Testis (tissue), 3 donors: ENCODE measurements around the gene MAPKAP1. TPM values are rescaled to one million over a fixed set of nuclear protein-coding genes. Genes with fewer than 3 reads are reported as not detected.

Source experiments
- DNase-seq: peaks from one replicate; pipeline ENCODE4 v3.0.0-alpha.2; 2019
- H3K27ac ChIP-seq, 2 donors: fragments of 200-600 bp; sonication (generic); one replicate each; pipeline ENCODE4 v1.5.1; 2019
- H3K27me3 ChIP-seq: fragments of 200-600 bp; sonication (generic); one replicate; pipeline ENCODE4 v1.5.1; 2019
- H3K36me3 ChIP-seq: fragments of 200-600 bp; sonication (generic); one replicate; pipeline ENCODE4 v1.5.1; 2017; ENCODE audit warnings: low read depth; ENCODE audit errors: missing control alignments
- H3K4me1 ChIP-seq: fragments of 200-600 bp; sonication (generic); one replicate; pipeline ENCODE4 v1.5.1; 2019
- H3K4me3 ChIP-seq, 2 donors: fragments of 200-600 bp; sonication (generic); one replicate each; pipeline ENCODE4 v1.5.1; 2017 to 2019
- H3K9me3 ChIP-seq: fragments of 200-600 bp; sonication (generic); one replicate; pipeline ENCODE4 v1.5.1; 2017
- POLR2A ChIP-seq: fragments of 450-650 bp; IDR thresholded peaks from one replicate; pipeline ENCODE4 v1.6.1; 2017; ENCODE audit warnings: antibody characterized with exemption, mild to moderate bottlenecking, moderate library complexity
- whole genome bisulfite sequencing, 2 donors: methylation state at CpG; one replicate each; pipeline ENCODE4 v1.1.5; 2018; 5-methylcytosine and 5-hydroxymethylcytosine counted together
- intact Hi-C: fragments of 100-400 bp; cut with DNase I; formaldehyde crosslinking; loops from one replicate; pipeline ENCODE4 v1.15.1; 2023; ENCODE audit warnings: low total_unique reads
- polyA plus RNA-seq: library from polyadenylated mRNA; stranded (reverse); fragments of 350-450 nt; fragmentation: Illumina TruSeq; extraction: RNeasy Lipid Tissue Mini Kit (QIAGEN cat#74804); gene quantifications from one replicate; pipeline ENCODE4 v1.2.3, GENCODE V29; 2014; ENCODE audit warnings: low read depth, low replicate concordance; ENCODE audit not compliant: insufficient read depth
- total RNA-seq, 2 donors: library from RNA; depleted of rRNA; stranded (reverse); fragments of >200 nt; gene quantifications; one replicate each; pipeline ENCODE4 v1.2.3, GENCODE V29; 2016
- TF ChIP-seq, protein P1 (sequence below), 3 experiments: fragments of 450-650 bp in 2 of 3; fragments of 200-600 bp in 1 of 3; sonication (generic) in 1 of 3; IDR thresholded peaks; one replicate each; pipeline ENCODE4 v1.5.1; 2016 to 2019; ENCODE audit warnings: antibody characterized with exemption in 3 of 3, mild to moderate bottlenecking in 2 of 3, moderate library complexity in 1 of 3

Gene MAPKAP1
- total and polyA plus RNA-seq, 3 donors from 2014 or later: 112 to 135 (median 115) TPM

- H3K27me3 ChIP-seq: no peaks in the 10 kb centered on the region
- H3K27ac ChIP-seq: no peak overlapping the region
- no peak for DNase-seq
- no peaks in the 10 kb centered on the region for H3K4me1 ChIP-seq
- no peaks in the 10 kb centered on the region for H3K36me3 ChIP-seq
- intact Hi-C loops: no loop called here
- TF ChIP-seq, protein P1, sequence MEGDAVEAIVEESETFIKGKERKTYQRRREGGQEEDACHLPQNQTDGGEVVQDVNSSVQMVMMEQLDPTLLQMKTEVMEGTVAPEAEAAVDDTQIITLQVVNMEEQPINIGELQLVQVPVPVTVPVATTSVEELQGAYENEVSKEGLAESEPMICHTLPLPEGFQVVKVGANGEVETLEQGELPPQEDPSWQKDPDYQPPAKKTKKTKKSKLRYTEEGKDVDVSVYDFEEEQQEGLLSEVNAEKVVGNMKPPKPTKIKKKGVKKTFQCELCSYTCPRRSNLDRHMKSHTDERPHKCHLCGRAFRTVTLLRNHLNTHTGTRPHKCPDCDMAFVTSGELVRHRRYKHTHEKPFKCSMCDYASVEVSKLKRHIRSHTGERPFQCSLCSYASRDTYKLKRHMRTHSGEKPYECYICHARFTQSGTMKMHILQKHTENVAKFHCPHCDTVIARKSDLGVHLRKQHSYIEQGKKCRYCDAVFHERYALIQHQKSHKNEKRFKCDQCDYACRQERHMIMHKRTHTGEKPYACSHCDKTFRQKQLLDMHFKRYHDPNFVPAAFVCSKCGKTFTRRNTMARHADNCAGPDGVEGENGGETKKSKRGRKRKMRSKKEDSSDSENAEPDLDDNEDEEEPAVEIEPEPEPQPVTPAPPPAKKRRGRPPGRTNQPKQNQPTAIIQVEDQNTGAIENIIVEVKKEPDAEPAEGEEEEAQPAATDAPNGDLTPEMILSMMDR (IDR thresholded peaks at IDR 0.05): no peak
- no peak for TF ChIP-seq POLR2A
- WGBS, 2 donors: 88 to 93% methylated on average over 6 of the region's 6 CpGs
- H3K4me3 ChIP-seq: no peak overlapping the region
- no peaks in the 10 kb centered on the region for H3K9me3 ChIP-seq
Measured at GRCh38 chr9:125524583-125525355, 182.2 kb downstream of the MAPKAP1 start.

DNA sequence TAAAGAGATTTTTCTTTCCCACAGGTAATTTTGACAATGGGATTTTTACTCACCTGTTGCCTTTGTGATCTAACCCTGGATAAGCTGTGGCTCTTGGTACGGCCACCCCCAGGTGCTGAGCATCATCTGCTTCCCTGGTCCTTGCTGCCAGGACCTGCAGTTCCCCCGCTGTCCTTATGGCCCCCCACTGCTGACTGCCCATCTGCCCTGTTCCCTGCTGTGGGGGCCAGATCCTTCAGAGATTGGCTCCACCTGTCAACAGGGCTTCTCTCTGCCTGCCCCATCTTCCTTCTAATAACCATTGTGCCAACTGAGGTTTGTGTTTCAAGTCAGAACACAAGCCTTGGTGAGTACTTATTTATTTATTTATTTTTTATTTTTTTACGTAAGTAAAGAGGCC lies 183.3 kb downstream of the MAPKAP1 start:
- no peak overlapping the region for H3K4me3 ChIP-seq
- TF ChIP-seq POLR2A: no peak
- TF ChIP-seq, protein P1 (IDR thresholded peaks at IDR 0.05): no peak
- no peaks in the 10 kb centered on the region for H3K36me3 ChIP-seq
- H3K4me1 ChIP-seq: no peaks in the 10 kb centered on the region
- no peak for DNase-seq
- no peaks in the 10 kb centered on the region for H3K27me3 ChIP-seq
- 97 to 98% methylated on average over 3 of the region's 3 CpGs for WGBS, 2 donors
- intact Hi-C loops: no loop called here
- H3K27ac ChIP-seq: no peak overlapping the region
- no peaks in the 10 kb centered on the region for H3K9me3 ChIP-seq

- no peaks in the 10 kb centered on the region for H3K27me3 ChIP-seq
- no peak for DNase-seq
- H3K4me1 ChIP-seq: no peaks in the 10 kb centered on the region
- no peaks in the 10 kb centered on the region for H3K36me3 ChIP-seq
- intact Hi-C loops: no loop called here
- H3K4me3 ChIP-seq: no peak overlapping the region
- TF ChIP-seq POLR2A: no peak
- TF ChIP-seq, protein P1 (IDR thresholded peaks at IDR 0.05): no peak
- no peaks in the 10 kb centered on the region for H3K9me3 ChIP-seq
- WGBS, 2 donors: 93 to 95% methylated on average over 5 of the region's 5 CpGs
- no peak overlapping the region for H3K27ac ChIP-seq
Measured at GRCh38 chr9:125522328-125522725, 184.7 kb downstream of the MAPKAP1 start.

DNA sequence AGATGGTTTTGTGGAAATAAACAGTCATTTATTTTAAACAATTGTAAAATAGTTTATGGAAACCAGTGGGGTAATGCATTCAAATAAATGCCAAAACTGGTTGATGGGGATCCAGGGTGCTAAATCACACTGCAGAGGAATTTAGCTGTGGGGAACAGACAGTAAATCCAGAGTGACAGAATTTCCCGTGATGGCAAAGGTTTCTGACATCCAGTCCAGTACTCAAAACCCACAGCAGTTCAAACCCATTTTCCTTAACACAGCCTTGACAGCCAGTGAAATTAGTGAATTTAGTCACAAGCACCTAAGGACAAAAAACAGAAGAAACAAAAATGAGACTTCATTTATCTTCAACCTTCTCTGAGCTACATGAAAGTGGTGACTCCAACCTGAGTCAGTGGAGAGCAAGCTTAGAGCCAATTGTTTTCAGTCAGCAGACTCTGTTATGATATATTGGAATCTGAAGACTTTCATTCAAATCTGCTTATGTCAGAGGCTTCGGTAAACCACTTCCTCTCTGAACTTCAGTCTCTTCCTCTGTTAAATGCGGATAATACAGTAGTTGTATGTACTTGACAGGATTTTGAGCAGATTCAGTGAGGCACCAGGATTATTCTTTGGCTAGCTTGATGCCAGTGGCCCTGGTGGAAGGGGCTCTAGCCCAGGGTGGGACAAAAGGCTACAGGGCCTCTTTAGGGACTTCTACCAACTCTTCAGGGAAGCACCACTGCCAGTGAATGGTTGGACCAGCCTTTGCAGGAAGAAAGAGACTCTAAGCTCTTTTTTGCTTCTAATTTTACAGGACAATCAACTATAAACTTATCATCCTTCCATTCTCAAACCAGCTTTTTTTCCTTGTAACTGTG lies 185.3 kb downstream of the MAPKAP1 start:
- no peaks in the 10 kb centered on the region for H3K4me1 ChIP-seq
- intact Hi-C loops: no loop called here
- no peaks in the 10 kb centered on the region for H3K36me3 ChIP-seq
- no peak for DNase-seq
- 81 to 86% methylated on average over 3 of the region's 3 CpGs for WGBS, 2 donors
- no peaks in the 10 kb centered on the region for H3K9me3 ChIP-seq
- H3K27ac ChIP-seq: no peak overlapping the region
- no peaks in the 10 kb centered on the region for H3K27me3 ChIP-seq
- no peak overlapping the region for H3K4me3 ChIP-seq
- TF ChIP-seq, protein P1 (IDR thresholded peaks at IDR 0.05): no peak
- no peak for TF ChIP-seq POLR2A
